Heart left ventricle (tissue), 13 donors: ENCODE data around the gene NDUFV1.

Source experiments
- POLR2A ChIP-seq, 2 donors: fragments of 450-650 bp; IDR thresholded peaks; one replicate each; pipeline ENCODE4 v1.6.1; 2017; ENCODE audit warnings: antibody characterized with exemption in 2 of 2, mild to moderate bottlenecking in 2 of 2, moderate library complexity in 2 of 2
- TF ChIP-seq, protein P1 (sequence below), 12 donors: fragments of 200-600 bp; sonication (generic) in 4 of 12; IDR thresholded peaks; one replicate each; pipeline versions ENCODE4 v1.5.0 to v1.8.0; 2018 to 2022; ENCODE audit warnings: antibody characterized with exemption in 12 of 12, mild to moderate bottlenecking in 5 of 12
- donor health status: ischemic (EF 13 %, LVEDD 7.1; RV severe dilation, severe dysfunction).
- donor health status: DM: no; HTN: yes; CAD: no.
- donor health status: DM: no; HTN: no; CAD: no.
- donor health status: ischemic (EF 25% LVEDD 6.9; RV normal size, moderate dysfunction).
- donor health status: ischemic (EF 25% LVEDD 5.7; RV mildly dilated, moderate dysfunction).
- donor health status: ischemic (EF 35%, LVEDD 5.7; RV mildly dilated, moderate dysfunction).
- donor health status: nonischemic (EF 11% LVEDD 7.7; RV severe dilation, severe dysfunction).
- donor health status: DM: yes; HTN: yes; CAD: no.
- donor health status: PGD.
- donor health status: ischemic (EF 29% LVEDD 5.4; RV normal size, mild dysfunction).
- donor health status: nonischemic (EF 23%, LVEDD 6.1; RV moderate dilation, normal function).

DNA sequence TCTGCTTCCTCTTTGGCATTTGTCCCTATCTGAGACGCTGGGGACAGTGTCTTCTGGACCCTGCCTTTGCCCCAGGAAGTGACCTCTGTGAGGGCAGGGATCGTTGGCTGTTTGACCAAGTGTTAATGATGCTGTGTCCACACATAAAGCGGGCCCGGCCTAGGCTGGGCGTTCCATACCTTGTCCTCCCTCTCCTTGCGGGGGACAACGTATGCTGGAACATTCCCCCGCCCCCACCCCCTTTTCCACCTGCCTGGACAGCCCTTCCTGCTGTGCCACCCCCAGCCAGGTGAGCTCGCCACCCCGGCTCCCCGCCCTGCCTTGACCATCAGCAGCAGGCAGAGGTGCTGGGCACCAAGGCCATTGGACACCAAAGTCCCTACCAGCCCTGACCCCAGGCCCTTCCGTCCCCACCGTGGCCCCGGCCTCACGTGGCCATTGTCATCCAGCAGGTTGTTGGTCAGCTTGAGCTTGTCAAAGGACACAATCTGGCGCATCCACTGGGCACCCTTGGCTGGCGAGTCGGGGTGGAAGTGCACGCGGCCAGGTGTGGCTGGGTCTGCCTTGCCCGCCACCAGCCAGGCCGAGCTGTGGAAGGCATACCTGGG is 27.1 kb downstream of the NDUFV1 start:
- TF ChIP-seq, protein P1, sequence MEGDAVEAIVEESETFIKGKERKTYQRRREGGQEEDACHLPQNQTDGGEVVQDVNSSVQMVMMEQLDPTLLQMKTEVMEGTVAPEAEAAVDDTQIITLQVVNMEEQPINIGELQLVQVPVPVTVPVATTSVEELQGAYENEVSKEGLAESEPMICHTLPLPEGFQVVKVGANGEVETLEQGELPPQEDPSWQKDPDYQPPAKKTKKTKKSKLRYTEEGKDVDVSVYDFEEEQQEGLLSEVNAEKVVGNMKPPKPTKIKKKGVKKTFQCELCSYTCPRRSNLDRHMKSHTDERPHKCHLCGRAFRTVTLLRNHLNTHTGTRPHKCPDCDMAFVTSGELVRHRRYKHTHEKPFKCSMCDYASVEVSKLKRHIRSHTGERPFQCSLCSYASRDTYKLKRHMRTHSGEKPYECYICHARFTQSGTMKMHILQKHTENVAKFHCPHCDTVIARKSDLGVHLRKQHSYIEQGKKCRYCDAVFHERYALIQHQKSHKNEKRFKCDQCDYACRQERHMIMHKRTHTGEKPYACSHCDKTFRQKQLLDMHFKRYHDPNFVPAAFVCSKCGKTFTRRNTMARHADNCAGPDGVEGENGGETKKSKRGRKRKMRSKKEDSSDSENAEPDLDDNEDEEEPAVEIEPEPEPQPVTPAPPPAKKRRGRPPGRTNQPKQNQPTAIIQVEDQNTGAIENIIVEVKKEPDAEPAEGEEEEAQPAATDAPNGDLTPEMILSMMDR (IDR thresholded peaks at IDR 0.05) = no peak
- TF ChIP-seq POLR2A (IDR thresholded peaks at IDR 0.05) = no peak
